Measurements from ENCODE around the gene FBXL13.

Gene FBXL13

GRCh38 chr7:103074519-103075336, at the start of gene FBXL13, which contains the start of gene ARMC10:
TSS of gene FBXL13 (minus strand) at chr7:103074796.
TSS of gene ARMC10 (plus strand) at chr7:103075140. CDS start at chr7:103075273, 133 bp downstream.
- peak within 1 kb of the TSS; percentile 75 to 99 (median 85) for H3K4me3 ChIP-seq (ENCODE audit: low read depth in 1 of 5, low read length in 5 of 5)
- H3K4me1 ChIP-seq (ENCODE audit: control insufficient read depth in 5 of 5, insufficient read depth in 5 of 5, low read length in 5 of 5) = peaks cover 3 to 23% (median 17%) of the 10 kb centered on the region in 5 donors
- H3K9me3 ChIP-seq (ENCODE audit: control insufficient read depth in 5 of 5, low read length in 5 of 5) = no peaks in the 10 kb centered on the region
- H3K9ac ChIP-seq (ENCODE audit: low read length in 5 of 5) = peak within 1 kb of the TSS; percentile 79 to 92 (median 87)
- H3K27ac ChIP-seq (ENCODE audit: low read depth, low read length) = peak within 1 kb of the TSS; percentile 71
- no peaks in the 10 kb centered on the region for H3K36me3 ChIP-seq (ENCODE audit: control insufficient read depth in 5 of 5, insufficient read depth in 5 of 5, low read length in 5 of 5)
- no peaks in the 10 kb centered on the region for H3K27me3 ChIP-seq (ENCODE audit: control insufficient read depth in 5 of 5, insufficient read depth in 4 of 5, low read length in 5 of 5)

DNA sequence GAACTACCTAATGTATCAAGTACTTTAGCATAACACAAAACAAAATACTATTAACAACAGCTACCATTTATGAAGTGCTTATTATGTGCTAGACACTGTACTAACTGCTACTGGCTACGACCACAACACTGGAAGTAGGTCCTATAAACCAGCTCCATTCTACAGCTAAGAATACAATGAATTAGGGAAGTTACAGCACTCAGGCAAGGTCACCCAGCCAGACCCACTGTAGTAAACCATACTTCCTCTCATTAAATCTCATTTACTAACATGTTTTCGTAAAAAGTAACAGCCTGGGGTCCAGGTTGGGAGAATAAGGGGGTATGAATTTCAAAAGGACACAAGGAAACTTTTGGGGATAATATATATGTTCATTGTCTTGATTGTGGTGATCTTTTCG, 48.9 kb upstream of the FBXL13 start:
- H3K4me1 ChIP-seq (ENCODE audit: control insufficient read depth in 5 of 5, insufficient read depth in 5 of 5, low read length in 5 of 5) = no peaks in the 10 kb centered on the region
- H3K9me3 ChIP-seq (ENCODE audit: control insufficient read depth in 5 of 5, low read length in 5 of 5) = no peaks in the 10 kb centered on the region
- H3K4me3 ChIP-seq (ENCODE audit: low read depth in 1 of 5, low read length in 5 of 5) = no peak overlapping the region
- no peak overlapping the region for H3K9ac ChIP-seq (ENCODE audit: low read length in 5 of 5)
- H3K27ac ChIP-seq (ENCODE audit: low read depth, low read length) = no peak overlapping the region
- peaks cover 30 to 57% (median 46%) of the 10 kb centered on the region in 5 donors for H3K36me3 ChIP-seq (ENCODE audit: control insufficient read depth in 5 of 5, insufficient read depth in 5 of 5, low read length in 5 of 5)
- H3K27me3 ChIP-seq (ENCODE audit: control insufficient read depth in 5 of 5, insufficient read depth in 4 of 5, low read length in 5 of 5) = no peaks in the 10 kb centered on the region

GRCh38 chr7:103121641-103122040, 47.0 kb upstream of the FBXL13 start:
- no peak overlapping the region for H3K27ac ChIP-seq (ENCODE audit: low read depth, low read length)
- no peak overlapping the region for H3K9ac ChIP-seq (ENCODE audit: low read length in 5 of 5)
- peaks cover 23 to 44% (median 33%) of the 10 kb centered on the region in 5 donors for H3K36me3 ChIP-seq (ENCODE audit: control insufficient read depth in 5 of 5, insufficient read depth in 5 of 5, low read length in 5 of 5)
- no peaks in the 10 kb centered on the region for H3K27me3 ChIP-seq (ENCODE audit: control insufficient read depth in 5 of 5, insufficient read depth in 4 of 5, low read length in 5 of 5)
- no peak overlapping the region for H3K4me3 ChIP-seq (ENCODE audit: low read depth in 1 of 5, low read length in 5 of 5)
- H3K9me3 ChIP-seq (ENCODE audit: control insufficient read depth in 5 of 5, low read length in 5 of 5) = no peaks in the 10 kb centered on the region
- H3K4me1 ChIP-seq (ENCODE audit: control insufficient read depth in 5 of 5, insufficient read depth in 5 of 5, low read length in 5 of 5) = no peaks in the 10 kb centered on the region

GRCh38 chr7:103120362-103120761, 45.8 kb upstream of the FBXL13 start:
- Histone ChIP-seq H3K9me3 (ENCODE audit: control insufficient read depth in 5 of 5, low read length in 5 of 5) (no peaks in the 10 kb centered on the region), H3K9ac (ENCODE audit: low read length in 5 of 5) (no peak overlapping the region), H3K4me1 (ENCODE audit: control insufficient read depth in 5 of 5, insufficient read depth in 5 of 5, low read length in 5 of 5) (no peaks in the 10 kb centered on the region), H3K36me3 (ENCODE audit: control insufficient read depth in 5 of 5, insufficient read depth in 5 of 5, low read length in 5 of 5) (peaks cover 23 to 37% (median 31%) of the 10 kb centered on the region in 5 donors), H3K4me3 (ENCODE audit: low read depth in 1 of 5, low read length in 5 of 5) (no peak overlapping the region), H3K27me3 (ENCODE audit: control insufficient read depth in 5 of 5, insufficient read depth in 4 of 5, low read length in 5 of 5) (no peaks in the 10 kb centered on the region), H3K27ac (ENCODE audit: low read depth, low read length) (no peak overlapping the region)

DNA sequence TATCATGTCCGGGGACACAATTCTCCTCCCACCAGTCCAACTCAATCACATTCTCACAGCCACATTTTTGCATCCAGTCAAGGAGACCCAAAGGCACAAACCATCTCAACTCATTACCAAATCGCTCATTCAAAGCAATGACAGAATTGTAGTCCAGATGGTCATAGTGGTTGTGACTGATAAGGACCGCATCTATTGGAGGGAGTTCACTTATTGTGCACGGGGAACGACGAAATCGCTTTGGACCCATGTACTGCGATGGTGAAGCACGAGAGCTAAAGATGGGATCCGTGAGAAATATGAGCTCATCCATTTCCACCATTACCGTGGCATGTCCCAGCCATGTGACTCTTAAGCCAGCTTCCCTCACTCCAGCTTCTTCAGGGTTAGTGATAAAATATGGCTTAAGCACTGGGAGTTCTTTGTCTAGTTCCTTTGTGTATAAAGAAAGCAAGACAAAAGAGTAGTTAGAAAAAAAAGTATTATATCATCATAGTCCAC, 45.2 kb upstream of the FBXL13 start:
- Histone ChIP-seq H3K36me3 (ENCODE audit: control insufficient read depth in 5 of 5, insufficient read depth in 5 of 5, low read length in 5 of 5) (peaks cover 25 to 37% (median 31%) of the 10 kb centered on the region in 5 donors), H3K27ac (ENCODE audit: low read depth, low read length) (no peak overlapping the region), H3K9me3 (ENCODE audit: control insufficient read depth in 5 of 5, low read length in 5 of 5) (no peaks in the 10 kb centered on the region), H3K4me3 (ENCODE audit: low read depth in 1 of 5, low read length in 5 of 5) (no peak overlapping the region), H3K27me3 (ENCODE audit: control insufficient read depth in 5 of 5, insufficient read depth in 4 of 5, low read length in 5 of 5) (no peaks in the 10 kb centered on the region), H3K9ac (ENCODE audit: low read length in 5 of 5) (no peak overlapping the region), H3K4me1 (ENCODE audit: control insufficient read depth in 5 of 5, insufficient read depth in 5 of 5, low read length in 5 of 5) (no peaks in the 10 kb centered on the region)

GRCh38 chr7:103117465-103117864, 42.9 kb upstream of the FBXL13 start:
- Histone ChIP-seq H3K36me3 (ENCODE audit: control insufficient read depth in 5 of 5, insufficient read depth in 5 of 5, low read length in 5 of 5) (peaks cover 21 to 34% (median 25%) of the 10 kb centered on the region in 5 donors), H3K4me1 (ENCODE audit: control insufficient read depth in 5 of 5, insufficient read depth in 5 of 5, low read length in 5 of 5) (no peaks in the 10 kb centered on the region), H3K9ac (ENCODE audit: low read length in 5 of 5) (no peak overlapping the region), H3K27me3 (ENCODE audit: control insufficient read depth in 5 of 5, insufficient read depth in 4 of 5, low read length in 5 of 5) (no peaks in the 10 kb centered on the region), H3K27ac (ENCODE audit: low read depth, low read length) (no peak overlapping the region), H3K4me3 (ENCODE audit: low read depth in 1 of 5, low read length in 5 of 5) (no peak overlapping the region), H3K9me3 (ENCODE audit: control insufficient read depth in 5 of 5, low read length in 5 of 5) (no peaks in the 10 kb centered on the region)

GRCh38 chr7:103116991-103117390, 42.4 kb upstream of the FBXL13 start:
- H3K27ac ChIP-seq (ENCODE audit: low read depth, low read length) = no peak overlapping the region
- no peaks in the 10 kb centered on the region for H3K4me1 ChIP-seq (ENCODE audit: control insufficient read depth in 5 of 5, insufficient read depth in 5 of 5, low read length in 5 of 5)
- H3K36me3 ChIP-seq (ENCODE audit: control insufficient read depth in 5 of 5, insufficient read depth in 5 of 5, low read length in 5 of 5) = peaks cover 21 to 29% (median 22%) of the 10 kb centered on the region in 5 donors
- no peaks in the 10 kb centered on the region for H3K9me3 ChIP-seq (ENCODE audit: control insufficient read depth in 5 of 5, low read length in 5 of 5)
- H3K27me3 ChIP-seq (ENCODE audit: control insufficient read depth in 5 of 5, insufficient read depth in 4 of 5, low read length in 5 of 5) = no peaks in the 10 kb centered on the region
- no peak overlapping the region for H3K4me3 ChIP-seq (ENCODE audit: low read depth in 1 of 5, low read length in 5 of 5)
- H3K9ac ChIP-seq (ENCODE audit: low read length in 5 of 5) = no peak overlapping the region

GRCh38 chr7:103116511-103116910, 41.9 kb upstream of the FBXL13 start:
- Histone ChIP-seq H3K36me3 (ENCODE audit: control insufficient read depth in 5 of 5, insufficient read depth in 5 of 5, low read length in 5 of 5) (peaks cover 19 to 25% (median 20%) of the 10 kb centered on the region in 5 donors), H3K4me1 (ENCODE audit: control insufficient read depth in 5 of 5, insufficient read depth in 5 of 5, low read length in 5 of 5) (no peaks in the 10 kb centered on the region), H3K4me3 (ENCODE audit: low read depth in 1 of 5, low read length in 5 of 5) (no peak overlapping the region), H3K9me3 (ENCODE audit: control insufficient read depth in 5 of 5, low read length in 5 of 5) (no peaks in the 10 kb centered on the region), H3K9ac (ENCODE audit: low read length in 5 of 5) (no peak overlapping the region), H3K27me3 (ENCODE audit: control insufficient read depth in 5 of 5, insufficient read depth in 4 of 5, low read length in 5 of 5) (no peaks in the 10 kb centered on the region), H3K27ac (ENCODE audit: low read depth, low read length) (no peak overlapping the region)

DNA sequence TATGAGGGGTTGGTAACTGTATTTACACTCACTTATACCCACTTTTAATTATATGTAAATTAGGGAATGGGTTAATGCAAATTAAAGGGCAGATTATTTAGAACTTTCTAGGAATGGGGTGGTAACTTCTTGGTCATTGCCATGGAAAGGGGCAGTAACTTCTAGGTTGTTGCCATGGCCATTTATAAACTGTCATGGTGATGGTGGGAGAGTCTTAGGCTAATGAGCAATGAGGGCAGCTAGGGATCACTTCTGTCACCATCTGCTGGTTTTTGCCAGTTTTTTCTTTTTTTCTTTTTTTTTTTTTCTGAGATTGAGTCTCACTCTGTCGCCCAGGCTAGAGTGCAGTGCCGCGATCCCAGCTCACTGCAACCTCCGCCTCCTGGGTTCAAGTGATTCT, 41.2 kb upstream of the FBXL13 start:
- H3K4me3 ChIP-seq (ENCODE audit: low read depth in 1 of 5, low read length in 5 of 5) = no peak overlapping the region
- H3K36me3 ChIP-seq (ENCODE audit: control insufficient read depth in 5 of 5, insufficient read depth in 5 of 5, low read length in 5 of 5) = peaks cover 13 to 18% (median 14%) of the 10 kb centered on the region in 5 donors
- no peak overlapping the region for H3K27ac ChIP-seq (ENCODE audit: low read depth, low read length)
- H3K4me1 ChIP-seq (ENCODE audit: control insufficient read depth in 5 of 5, insufficient read depth in 5 of 5, low read length in 5 of 5) = no peaks in the 10 kb centered on the region
- H3K9me3 ChIP-seq (ENCODE audit: control insufficient read depth in 5 of 5, low read length in 5 of 5) = no peaks in the 10 kb centered on the region
- no peak overlapping the region for H3K9ac ChIP-seq (ENCODE audit: low read length in 5 of 5)
- H3K27me3 ChIP-seq (ENCODE audit: control insufficient read depth in 5 of 5, insufficient read depth in 4 of 5, low read length in 5 of 5) = no peaks in the 10 kb centered on the region

- no peak overlapping the region for H3K27ac ChIP-seq (ENCODE audit: low read depth, low read length)
- no peak overlapping the region for H3K9ac ChIP-seq (ENCODE audit: low read length in 5 of 5)
- H3K4me1 ChIP-seq (ENCODE audit: control insufficient read depth in 5 of 5, insufficient read depth in 5 of 5, low read length in 5 of 5) = no peaks in the 10 kb centered on the region
- H3K36me3 ChIP-seq (ENCODE audit: control insufficient read depth in 5 of 5, insufficient read depth in 5 of 5, low read length in 5 of 5) = peaks cover 6 to 12% (median 10%) of the 10 kb centered on the region in 5 donors
- H3K9me3 ChIP-seq (ENCODE audit: control insufficient read depth in 5 of 5, low read length in 5 of 5) = no peaks in the 10 kb centered on the region
- no peak overlapping the region for H3K4me3 ChIP-seq (ENCODE audit: low read depth in 1 of 5, low read length in 5 of 5)
- H3K27me3 ChIP-seq (ENCODE audit: control insufficient read depth in 5 of 5, insufficient read depth in 4 of 5, low read length in 5 of 5) = no peaks in the 10 kb centered on the region
Observed at GRCh38 chr7:103114576-103115008, 40.0 kb upstream of the FBXL13 start.

Data from subcutaneous abdominal adipose tissue (tissue), 5 donors.